H1 (cell line): ENCODE measurements around the gene BPI. TPM values are rescaled to one million over a fixed set of nuclear protein-coding genes. Genes with fewer than 3 reads are reported as not detected.

Experiments used
- CTBP2 ChIP-seq: IDR thresholded peaks from 2 replicates; pipeline ENCODE4 v1.7.0; 2011; ENCODE audit warnings: borderline replicate concordance, mild to moderate bottlenecking, moderate library complexity, mixed read lengths, low read length; ENCODE audit not compliant: insufficient read depth, insufficient read length
- FOSL1 ChIP-seq: IDR thresholded peaks from 2 replicates; pipeline ENCODE4 v1.6.1; 2011; ENCODE audit warnings: mild to moderate bottlenecking, low read depth, low read length, moderate library complexity; ENCODE audit not compliant: insufficient read depth
- JUN ChIP-seq: IDR thresholded peaks from 2 replicates; pipeline ENCODE4 v1.6.1; 2011; ENCODE audit warnings: low read depth, mild to moderate bottlenecking, improper control_type of control experiment, low read length
- KDM4A ChIP-seq: IDR thresholded peaks from one replicate; pipeline ENCODE4 v1.7.1; 2012; ENCODE audit warnings: low read depth, mild to moderate bottlenecking, moderate library complexity, low read length, inconsistent platforms; ENCODE audit not compliant: severe bottlenecking
- polyA plus RNA-seq, 7 experiments: library from polyadenylated mRNA; depleted of rRNA in 3 of 7; stranded (reverse) in 5 of 7; unstranded in 2 of 7; fragments of >200 nt in 5 of 7; fragments of 200-250 nt in 2 of 7; gene quantifications; 1 replicate in 5 of 7; 2 replicates in 1 of 7; 4 replicates in 1 of 7; pipeline versions ENCODE4 v1.2.1 to v1.2.3, GENCODE V29; 2011 to 2013; ENCODE audit warnings: missing spikeins in 2 of 7, mixed read lengths in 2 of 7
- total RNA-seq: library from RNA; stranded (reverse); fragmentation: NEBNext Ultra II Directional; extraction: Animal tissue kit (Norgen Biotek cat#: 25700); gene quantifications from 2 replicates; pipeline ENCODE4 v1.2.1, GENCODE V29; 2021
- TF ChIP-seq, protein P1 (sequence below): fragments of 300-600 bp; sonication (generic); IDR thresholded peaks from 2 replicates; pipeline ENCODE4 v1.7.1; 2012; ENCODE audit warnings: low read length, moderate library complexity, mild to moderate bottlenecking, inconsistent platforms; ENCODE audit not compliant: insufficient replicate concordance

Gene BPI
- total and polyA plus RNA-seq, 2 of the 8 experiments (the other 6 are each of a cell fraction or from before 2014, with no cell fraction given), result not detected

DNA sequence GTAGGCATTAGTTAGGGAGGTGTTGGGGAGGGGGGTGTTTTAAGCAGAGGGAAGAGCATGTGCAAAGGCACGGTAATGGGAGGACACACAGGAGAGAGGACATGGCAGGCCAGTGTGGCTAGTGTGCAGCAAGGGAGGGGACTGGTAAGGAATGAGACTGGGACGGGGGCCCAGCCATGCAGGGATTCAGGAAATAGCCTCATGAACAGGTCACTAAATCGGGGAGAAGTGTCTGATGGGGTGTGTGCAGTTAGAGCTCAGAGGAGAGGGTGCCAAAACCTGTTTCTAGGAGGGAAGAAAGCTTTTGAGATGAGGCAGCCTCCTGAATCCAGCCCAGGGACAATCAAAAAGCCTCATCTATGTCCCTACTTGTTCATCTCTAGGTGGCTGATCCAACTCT, 7.5 kb downstream of the BPI start (continued):
- TF ChIP-seq, protein P1, sequence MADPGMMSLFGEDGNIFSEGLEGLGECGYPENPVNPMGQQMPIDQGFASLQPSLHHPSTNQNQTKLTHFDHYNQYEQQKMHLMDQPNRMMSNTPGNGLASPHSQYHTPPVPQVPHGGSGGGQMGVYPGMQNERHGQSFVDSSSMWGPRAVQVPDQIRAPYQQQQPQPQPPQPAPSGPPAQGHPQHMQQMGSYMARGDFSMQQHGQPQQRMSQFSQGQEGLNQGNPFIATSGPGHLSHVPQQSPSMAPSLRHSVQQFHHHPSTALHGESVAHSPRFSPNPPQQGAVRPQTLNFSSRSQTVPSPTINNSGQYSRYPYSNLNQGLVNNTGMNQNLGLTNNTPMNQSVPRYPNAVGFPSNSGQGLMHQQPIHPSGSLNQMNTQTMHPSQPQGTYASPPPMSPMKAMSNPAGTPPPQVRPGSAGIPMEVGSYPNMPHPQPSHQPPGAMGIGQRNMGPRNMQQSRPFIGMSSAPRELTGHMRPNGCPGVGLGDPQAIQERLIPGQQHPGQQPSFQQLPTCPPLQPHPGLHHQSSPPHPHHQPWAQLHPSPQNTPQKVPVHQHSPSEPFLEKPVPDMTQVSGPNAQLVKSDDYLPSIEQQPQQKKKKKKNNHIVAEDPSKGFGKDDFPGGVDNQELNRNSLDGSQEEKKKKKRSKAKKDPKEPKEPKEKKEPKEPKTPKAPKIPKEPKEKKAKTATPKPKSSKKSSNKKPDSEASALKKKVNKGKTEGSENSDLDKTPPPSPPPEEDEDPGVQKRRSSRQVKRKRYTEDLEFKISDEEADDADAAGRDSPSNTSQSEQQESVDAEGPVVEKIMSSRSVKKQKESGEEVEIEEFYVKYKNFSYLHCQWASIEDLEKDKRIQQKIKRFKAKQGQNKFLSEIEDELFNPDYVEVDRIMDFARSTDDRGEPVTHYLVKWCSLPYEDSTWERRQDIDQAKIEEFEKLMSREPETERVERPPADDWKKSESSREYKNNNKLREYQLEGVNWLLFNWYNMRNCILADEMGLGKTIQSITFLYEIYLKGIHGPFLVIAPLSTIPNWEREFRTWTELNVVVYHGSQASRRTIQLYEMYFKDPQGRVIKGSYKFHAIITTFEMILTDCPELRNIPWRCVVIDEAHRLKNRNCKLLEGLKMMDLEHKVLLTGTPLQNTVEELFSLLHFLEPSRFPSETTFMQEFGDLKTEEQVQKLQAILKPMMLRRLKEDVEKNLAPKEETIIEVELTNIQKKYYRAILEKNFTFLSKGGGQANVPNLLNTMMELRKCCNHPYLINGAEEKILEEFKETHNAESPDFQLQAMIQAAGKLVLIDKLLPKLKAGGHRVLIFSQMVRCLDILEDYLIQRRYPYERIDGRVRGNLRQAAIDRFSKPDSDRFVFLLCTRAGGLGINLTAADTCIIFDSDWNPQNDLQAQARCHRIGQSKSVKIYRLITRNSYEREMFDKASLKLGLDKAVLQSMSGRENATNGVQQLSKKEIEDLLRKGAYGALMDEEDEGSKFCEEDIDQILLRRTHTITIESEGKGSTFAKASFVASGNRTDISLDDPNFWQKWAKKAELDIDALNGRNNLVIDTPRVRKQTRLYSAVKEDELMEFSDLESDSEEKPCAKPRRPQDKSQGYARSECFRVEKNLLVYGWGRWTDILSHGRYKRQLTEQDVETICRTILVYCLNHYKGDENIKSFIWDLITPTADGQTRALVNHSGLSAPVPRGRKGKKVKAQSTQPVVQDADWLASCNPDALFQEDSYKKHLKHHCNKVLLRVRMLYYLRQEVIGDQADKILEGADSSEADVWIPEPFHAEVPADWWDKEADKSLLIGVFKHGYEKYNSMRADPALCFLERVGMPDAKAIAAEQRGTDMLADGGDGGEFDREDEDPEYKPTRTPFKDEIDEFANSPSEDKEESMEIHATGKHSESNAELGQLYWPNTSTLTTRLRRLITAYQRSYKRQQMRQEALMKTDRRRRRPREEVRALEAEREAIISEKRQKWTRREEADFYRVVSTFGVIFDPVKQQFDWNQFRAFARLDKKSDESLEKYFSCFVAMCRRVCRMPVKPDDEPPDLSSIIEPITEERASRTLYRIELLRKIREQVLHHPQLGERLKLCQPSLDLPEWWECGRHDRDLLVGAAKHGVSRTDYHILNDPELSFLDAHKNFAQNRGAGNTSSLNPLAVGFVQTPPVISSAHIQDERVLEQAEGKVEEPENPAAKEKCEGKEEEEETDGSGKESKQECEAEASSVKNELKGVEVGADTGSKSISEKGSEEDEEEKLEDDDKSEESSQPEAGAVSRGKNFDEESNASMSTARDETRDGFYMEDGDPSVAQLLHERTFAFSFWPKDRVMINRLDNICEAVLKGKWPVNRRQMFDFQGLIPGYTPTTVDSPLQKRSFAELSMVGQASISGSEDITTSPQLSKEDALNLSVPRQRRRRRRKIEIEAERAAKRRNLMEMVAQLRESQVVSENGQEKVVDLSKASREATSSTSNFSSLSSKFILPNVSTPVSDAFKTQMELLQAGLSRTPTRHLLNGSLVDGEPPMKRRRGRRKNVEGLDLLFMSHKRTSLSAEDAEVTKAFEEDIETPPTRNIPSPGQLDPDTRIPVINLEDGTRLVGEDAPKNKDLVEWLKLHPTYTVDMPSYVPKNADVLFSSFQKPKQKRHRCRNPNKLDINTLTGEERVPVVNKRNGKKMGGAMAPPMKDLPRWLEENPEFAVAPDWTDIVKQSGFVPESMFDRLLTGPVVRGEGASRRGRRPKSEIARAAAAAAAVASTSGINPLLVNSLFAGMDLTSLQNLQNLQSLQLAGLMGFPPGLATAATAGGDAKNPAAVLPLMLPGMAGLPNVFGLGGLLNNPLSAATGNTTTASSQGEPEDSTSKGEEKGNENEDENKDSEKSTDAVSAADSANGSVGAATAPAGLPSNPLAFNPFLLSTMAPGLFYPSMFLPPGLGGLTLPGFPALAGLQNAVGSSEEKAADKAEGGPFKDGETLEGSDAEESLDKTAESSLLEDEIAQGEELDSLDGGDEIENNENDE, result no peak
- TF ChIP-seq CTBP2, result no peak
- TF ChIP-seq FOSL1, result no peak
- TF ChIP-seq JUN, result no peak
- TF ChIP-seq KDM4A, result no peak
- TF ChIP-seq, all 59 proteins: peak for 0
